AG10803 (cell line): ENCODE measurements around the gene FAM228A.

Experiments used
- DNase-seq: peaks from one replicate; pipeline ENCODE4 v3.0.0; 2010; ENCODE audit warnings: low read depth
- H3K4me3 ChIP-seq: 2 replicates; pipeline ENCODE4 v1.5.1; 2011; ENCODE audit warnings: mild to moderate bottlenecking, low read length, control low read depth
- CTCF ChIP-seq: conservative IDR thresholded peaks from 2 replicates; pipeline ENCODE4 v1.5.1; 2011; ENCODE audit warnings: mild to moderate bottlenecking, low read length, control low read depth, inconsistent platforms

The FAM228A gene

GRCh38 chr2:24221343-24222050 lies 46.6 kb downstream of the FAM228A start:
- TF ChIP-seq CTCF, result no peak
- no peak for DNase-seq

GRCh38 chr2:24222946-24223345 lies 48.1 kb downstream of the FAM228A start:
- H3K4me3 ChIP-seq, result no peak overlapping the region
- DNase-seq, result no peak
- TF ChIP-seq CTCF, result no peak

More at GRCh38 chr2:24221343-24222050, 46.6 kb downstream of the FAM228A start:
- H3K4me3 ChIP-seq, result no peak overlapping the region

- DNase-seq, result no peak
- H3K4me3 ChIP-seq, result no peak overlapping the region
- TF ChIP-seq CTCF, result no peak
Observed at GRCh38 chr2:24225499-24226242, 50.8 kb downstream of the FAM228A start.

- peak; percentile 37 for TF ChIP-seq CTCF
- no peak for DNase-seq
- no peak overlapping the region for H3K4me3 ChIP-seq
Observed at GRCh38 chr2:24228470-24228869, 53.6 kb downstream of the FAM228A start.

GRCh38 chr2:24231461-24231881 lies 56.6 kb downstream of the FAM228A start:
- no peak for DNase-seq
- H3K4me3 ChIP-seq, result no peak overlapping the region
- TF ChIP-seq CTCF, result no peak

- H3K4me3 ChIP-seq, result no peak overlapping the region
- TF ChIP-seq CTCF, result no peak
- DNase-seq, result no peak
Observed at GRCh38 chr2:24233321-24233720, 58.5 kb downstream of the FAM228A start.

- no peak for TF ChIP-seq CTCF
- no peak for DNase-seq
- H3K4me3 ChIP-seq, result no peak overlapping the region
Observed at GRCh38 chr2:24237313-24237712, 62.5 kb downstream of the FAM228A start.
